Thyroid gland (tissue), 4 donors: ENCODE measurements around the gene UTS2. TPM values are rescaled to one million over a fixed set of nuclear protein-coding genes. Genes with fewer than 3 reads are reported as not detected.

Experiments
- DNase-seq, 2 donors: peaks; one replicate each; pipeline ENCODE4 v3.0.0-alpha.2; 2019
- H3K27ac ChIP-seq, 3 donors: fragments of 200-600 bp; sonication (generic); 1 replicate in 2 of 3; 2 replicates in 1 of 3; pipeline ENCODE4 v1.5.1; 2016 to 2019; ENCODE audit warnings: mild to moderate bottlenecking in 1 of 3, moderate library complexity in 1 of 3
- H3K27me3 ChIP-seq: fragments of 200-600 bp; sonication (generic); one replicate; pipeline ENCODE4 v1.5.1; 2019
- H3K36me3 ChIP-seq, 2 donors: fragments of 200-600 bp; sonication (generic); one replicate each; pipeline ENCODE4 v1.5.1; 2016 to 2019
- H3K4me1 ChIP-seq, 2 donors: fragments of 200-600 bp; sonication (generic); one replicate each; pipeline ENCODE4 v1.5.1; 2017 to 2019
- H3K4me3 ChIP-seq, 3 donors: fragments of 200-600 bp; sonication (generic); replicated peaks in 1 of 3; 1 replicate in 2 of 3; 2 replicates in 1 of 3; pipeline ENCODE4 v1.5.1; 2016; ENCODE audit warnings: mild to moderate bottlenecking in 1 of 3
- H3K9me3 ChIP-seq: fragments of 200-600 bp; sonication (generic); one replicate; pipeline ENCODE4 v1.5.1; 2017
- CTCF ChIP-seq, 6 experiments: fragments of 200-600 bp in 3 of 6; fragments of 450-650 bp in 3 of 6; sonication (generic) in 3 of 6; IDR thresholded peaks; one replicate each; pipeline ENCODE4 v1.5.1; 2016 to 2019; ENCODE audit warnings: antibody characterized with exemption in 6 of 6, mild to moderate bottlenecking in 2 of 6, inconsistent platforms in 1 of 6, moderate library complexity in 1 of 6
- POLR2A ChIP-seq, 2 donors: fragments of 450-650 bp; IDR thresholded peaks; one replicate each; pipeline ENCODE4 v1.6.1; 2017; ENCODE audit warnings: antibody characterized with exemption in 2 of 2, mild to moderate bottlenecking in 2 of 2, moderate library complexity in 1 of 2
- whole genome bisulfite sequencing, 2 donors: methylation state at CpG; one replicate each; pipeline ENCODE4 v1.1.5; 2017; 5-methylcytosine and 5-hydroxymethylcytosine counted together
- intact Hi-C: fragments of 100-400 bp; cut with DNase I; formaldehyde crosslinking; loops from one replicate; pipeline ENCODE4 v1.15.1; 2023
- total RNA-seq, 4 donors: library from RNA; depleted of rRNA; stranded (reverse); fragments of >200 nt; gene quantifications; one replicate each; pipeline ENCODE4 v1.2.3, GENCODE V29; 2016

Gene UTS2
- total RNA-seq, 4 donors from 2014 or later: not detected

GRCh38 chr1:7821282-7821681, 31.6 kb downstream of the UTS2 start:
- Histone ChIP-seq H3K27me3 (no peaks in the 10 kb centered on the region), H3K36me3 (peaks cover 15 to 37% of the 10 kb centered on the region in 2 donors), H3K4me1 (no peaks in the 10 kb centered on the region), H3K4me3 (no peak overlapping the region), H3K27ac (no peak overlapping the region), H3K9me3 (no peaks in the 10 kb centered on the region)
- 82 to 92% methylated on average over 3 of the region's 3 CpGs for WGBS, 2 donors
- intact Hi-C loops: no loop called here
- TF ChIP-seq POLR2A (IDR thresholded peaks at IDR 0.05): no peak
- no peak for TF ChIP-seq CTCF (IDR thresholded peaks at IDR 0.05)
- no peak for DNase-seq

- H3K36me3 ChIP-seq: peaks cover 22 to 40% of the 10 kb centered on the region in 2 donors
- no peak for TF ChIP-seq CTCF (IDR thresholded peaks at IDR 0.05)
- TF ChIP-seq POLR2A (IDR thresholded peaks at IDR 0.05): no peak
- H3K27me3 ChIP-seq: no peaks in the 10 kb centered on the region
- 98% methylated on average over 3 of the region's 3 CpGs for WGBS, 2 donors
- DNase-seq: no peak
- H3K27ac ChIP-seq: no peak overlapping the region
- intact Hi-C loops: no loop called here
- H3K9me3 ChIP-seq: no peaks in the 10 kb centered on the region
- H3K4me1 ChIP-seq: no peaks in the 10 kb centered on the region
- H3K4me3 ChIP-seq: no peak overlapping the region
Measured at GRCh38 chr1:7813677-7814373, 39.0 kb downstream of the UTS2 start.

- TF ChIP-seq CTCF (IDR thresholded peaks at IDR 0.05) (no peak), POLR2A (IDR thresholded peaks at IDR 0.05) (no peak)
- peaks cover 22 to 51% of the 10 kb centered on the region in 2 donors for H3K36me3 ChIP-seq
- intact Hi-C loops: no loop called here
- no peaks in the 10 kb centered on the region for H3K27me3 ChIP-seq
- DNase-seq: no peak
- H3K4me3 ChIP-seq: no peak overlapping the region
- H3K4me1 ChIP-seq: no peaks in the 10 kb centered on the region
- WGBS, 2 donors: 93 to 94% methylated on average over 6 of the region's 6 CpGs
- no peaks in the 10 kb centered on the region for H3K9me3 ChIP-seq
- no peak overlapping the region for H3K27ac ChIP-seq
Measured at GRCh38 chr1:7811476-7811875, 41.4 kb downstream of the UTS2 start.

GRCh38 chr1:7810395-7810794, 42.5 kb downstream of the UTS2 start:
- WGBS, 2 donors: 91 to 93% methylated on average over 7 of the region's 7 CpGs
- intact Hi-C loops: no loop called here

More at GRCh38 chr1:7810395-7810794, 42.5 kb downstream of the UTS2 start:
- Histone ChIP-seq H3K27ac (no peak overlapping the region), H3K4me3 (no peak overlapping the region), H3K4me1 (no peaks in the 10 kb centered on the region), H3K27me3 (no peaks in the 10 kb centered on the region), H3K9me3 (no peaks in the 10 kb centered on the region), H3K36me3 (peaks cover 24 to 59% of the 10 kb centered on the region in 2 donors)
- DNase-seq: no peak
- TF ChIP-seq CTCF (IDR thresholded peaks at IDR 0.05): no peak
- TF ChIP-seq POLR2A (IDR thresholded peaks at IDR 0.05): no peak
